GM04503 (cell line): ENCODE results near the gene KLHDC7A.

ENCODE experiments used
- DNase-seq: peaks from one replicate; pipeline ENCODE4 v3.0.0-alpha.2; 2012; ENCODE audit warnings: low read depth

The KLHDC7A gene

GRCh38 chr1:18473195-18473815 lies 7.4 kb upstream of the KLHDC7A start:
- DNase-seq = no peak

- no peak for DNase-seq
These were observed 6.1 kb upstream of the KLHDC7A start for GRCh38 chr1:18474559-18475175.

GRCh38 chr1:18475234-18475905 lies 5.4 kb upstream of the KLHDC7A start:
- DNase-seq = no peak

GRCh38 chr1:18479454-18479853 lies 1.3 kb upstream of the KLHDC7A start:
- no peak for DNase-seq

- no peak for DNase-seq
These were observed 625 bp downstream of the KLHDC7A start for GRCh38 chr1:18481190-18481920.

GRCh38 chr1:18481921-18482701 lies 1.4 kb downstream of the KLHDC7A start:
- no peak for DNase-seq

- no peak for DNase-seq
These were observed 2.1 kb downstream of the KLHDC7A start for GRCh38 chr1:18482721-18483425.

GRCh38 chr1:18484276-18484675 lies 3.5 kb downstream of the KLHDC7A start:
- no peak for DNase-seq

- no peak for DNase-seq
These were observed 4.0 kb downstream of the KLHDC7A start for GRCh38 chr1:18484721-18485120.

GRCh38 chr1:18485227-18485626 lies 4.5 kb downstream of the KLHDC7A start:
- no peak for DNase-seq

GRCh38 chr1:18486195-18486594 lies 5.5 kb downstream of the KLHDC7A start:
- no peak for DNase-seq

GRCh38 chr1:18489417-18490143 lies 8.8 kb downstream of the KLHDC7A start:
- no peak for DNase-seq

GRCh38 chr1:18491168-18491567 lies 10.4 kb downstream of the KLHDC7A start:
- no peak for DNase-seq

GRCh38 chr1:18494304-18494703 lies 13.6 kb downstream of the KLHDC7A start:
- no peak for DNase-seq

GRCh38 chr1:18495635-18496034 lies 14.9 kb downstream of the KLHDC7A start:
- no peak for DNase-seq

GRCh38 chr1:18496056-18496455 lies 15.3 kb downstream of the KLHDC7A start:
- DNase-seq = no peak

- no peak for DNase-seq
These were observed 15.9 kb downstream of the KLHDC7A start for GRCh38 chr1:18496497-18497235.

- DNase-seq = no peak
These were observed 21.1 kb downstream of the KLHDC7A start for GRCh38 chr1:18501833-18502232.

- no peak for DNase-seq
These were observed 23.9 kb downstream of the KLHDC7A start for GRCh38 chr1:18504609-18505008.

- DNase-seq = no peak
These were observed 24.9 kb downstream of the KLHDC7A start for GRCh38 chr1:18505666-18506065.
